ENCODE measurements around the gene DENND1A. TPM values are rescaled to one million over a fixed set of nuclear protein-coding genes. Genes with fewer than 3 reads are reported as not detected.

The DENND1A gene
- total RNA-seq, 4 donors from 2014 or later, result 15.8 to 33.5 (median 23.9) TPM

DNA sequence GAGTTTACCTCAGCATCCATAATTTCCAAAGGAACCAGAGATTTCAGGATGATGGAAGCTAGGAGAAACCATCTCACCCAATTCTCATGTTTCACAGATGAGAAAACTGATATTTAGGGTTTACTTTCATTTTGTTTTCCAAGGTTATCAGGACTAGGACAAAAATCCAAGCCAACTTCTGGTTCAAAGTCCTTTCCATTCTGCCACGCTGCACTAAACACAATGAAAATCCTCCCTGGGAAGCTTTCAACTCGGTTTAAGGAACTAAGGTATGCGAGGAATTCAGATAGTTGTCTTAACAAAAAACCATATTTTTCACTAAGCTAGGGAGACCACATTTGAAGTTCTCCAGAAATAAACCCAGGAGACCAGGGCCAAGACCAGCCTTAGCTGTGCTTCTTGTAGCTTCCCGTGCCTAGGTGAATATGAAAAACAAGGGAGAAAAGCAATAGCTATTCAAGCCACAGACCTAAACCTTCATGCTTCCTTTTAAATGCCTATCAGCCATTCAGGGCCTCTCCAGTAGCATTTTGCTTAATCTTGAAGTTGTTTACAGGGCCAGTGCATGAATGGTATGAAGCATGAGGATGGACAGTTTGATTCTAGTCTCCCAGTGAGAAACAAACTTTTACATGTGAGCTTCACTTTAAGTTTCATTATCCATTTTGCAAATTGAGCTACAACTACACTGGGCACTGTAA is 167.9 kb downstream of the DENND1A start:
- WGBS, result 82% methylated on average over 4 of the region's 4 CpGs
- no peak overlapping the region for H3K27ac ChIP-seq
- no peaks in the 10 kb centered on the region for H3K4me1 ChIP-seq
- TF ChIP-seq, protein P1, sequence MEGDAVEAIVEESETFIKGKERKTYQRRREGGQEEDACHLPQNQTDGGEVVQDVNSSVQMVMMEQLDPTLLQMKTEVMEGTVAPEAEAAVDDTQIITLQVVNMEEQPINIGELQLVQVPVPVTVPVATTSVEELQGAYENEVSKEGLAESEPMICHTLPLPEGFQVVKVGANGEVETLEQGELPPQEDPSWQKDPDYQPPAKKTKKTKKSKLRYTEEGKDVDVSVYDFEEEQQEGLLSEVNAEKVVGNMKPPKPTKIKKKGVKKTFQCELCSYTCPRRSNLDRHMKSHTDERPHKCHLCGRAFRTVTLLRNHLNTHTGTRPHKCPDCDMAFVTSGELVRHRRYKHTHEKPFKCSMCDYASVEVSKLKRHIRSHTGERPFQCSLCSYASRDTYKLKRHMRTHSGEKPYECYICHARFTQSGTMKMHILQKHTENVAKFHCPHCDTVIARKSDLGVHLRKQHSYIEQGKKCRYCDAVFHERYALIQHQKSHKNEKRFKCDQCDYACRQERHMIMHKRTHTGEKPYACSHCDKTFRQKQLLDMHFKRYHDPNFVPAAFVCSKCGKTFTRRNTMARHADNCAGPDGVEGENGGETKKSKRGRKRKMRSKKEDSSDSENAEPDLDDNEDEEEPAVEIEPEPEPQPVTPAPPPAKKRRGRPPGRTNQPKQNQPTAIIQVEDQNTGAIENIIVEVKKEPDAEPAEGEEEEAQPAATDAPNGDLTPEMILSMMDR (IDR thresholded peaks at IDR 0.05), result no peak
- TF ChIP-seq EP300 (IDR thresholded peaks at IDR 0.05), result no peak
- no peak for TF ChIP-seq POLR2AphosphoS5 (IDR thresholded peaks at IDR 0.05)
- no peak for TF ChIP-seq POLR2A (IDR thresholded peaks at IDR 0.05)
- H3K36me3 ChIP-seq, result no peaks in the 10 kb centered on the region
- H3K9me3 ChIP-seq, result no peaks in the 10 kb centered on the region
- no peak for DNase-seq (ENCODE audit: low spot score in 2 of 2)
- H3K4me3 ChIP-seq, result no peak overlapping the region
- no peaks in the 10 kb centered on the region for H3K27me3 ChIP-seq

DNA sequence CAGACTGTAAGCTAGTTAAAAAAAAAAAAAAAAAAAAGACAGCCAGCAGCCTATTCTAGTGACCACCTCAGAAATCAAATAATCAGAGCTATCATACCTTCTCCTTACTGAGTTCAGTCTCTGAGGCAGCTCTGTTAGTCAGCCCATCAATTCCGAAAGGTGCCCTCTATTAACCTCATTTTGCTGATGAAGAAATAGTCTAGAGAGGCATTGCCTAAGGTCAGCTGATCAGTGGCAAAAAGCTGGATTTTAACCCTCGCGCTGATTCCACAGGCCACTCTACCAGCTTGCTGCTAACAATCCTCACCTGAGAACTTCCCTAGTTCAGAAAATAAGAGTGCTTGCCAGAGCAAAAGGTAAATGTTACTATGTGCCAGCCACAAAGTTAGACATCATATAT is 172.0 kb downstream of the DENND1A start:
- H3K27ac ChIP-seq, result no peak overlapping the region
- WGBS, result 98% methylated on average over 3 of the region's 3 CpGs

DNA sequence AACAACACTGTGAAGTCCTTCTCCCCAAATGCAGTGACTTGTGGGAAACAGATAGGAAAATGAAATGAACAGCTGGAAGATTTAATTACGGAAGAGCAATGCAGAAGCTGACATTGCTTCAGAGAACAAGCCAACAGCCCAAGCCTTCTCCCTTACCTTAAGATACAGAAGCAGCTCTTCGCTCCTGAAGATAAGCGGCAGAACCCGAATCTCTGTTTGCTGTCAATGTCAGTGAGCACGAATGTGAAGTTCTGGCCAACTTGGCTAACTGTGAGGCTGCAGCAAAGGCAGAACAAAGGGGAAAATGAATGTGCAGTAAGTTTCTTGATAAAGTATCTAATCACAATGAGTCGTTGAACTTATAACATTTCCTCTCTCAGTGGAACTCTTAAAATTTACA is 172.4 kb downstream of the DENND1A start:
- Histone ChIP-seq H3K4me3 (no peak overlapping the region), H3K27me3 (no peaks in the 10 kb centered on the region), H3K4me1 (no peaks in the 10 kb centered on the region), H3K9me3 (no peaks in the 10 kb centered on the region), H3K36me3 (no peaks in the 10 kb centered on the region), H3K27ac (no peak overlapping the region)
- DNase-seq (ENCODE audit: low spot score in 2 of 2), result no peak
- 91% methylated on average over 6 of the region's 6 CpGs for WGBS
- TF ChIP-seq, protein P1 (IDR thresholded peaks at IDR 0.05), result no peak
- TF ChIP-seq POLR2A (IDR thresholded peaks at IDR 0.05), result no peak
- TF ChIP-seq POLR2AphosphoS5 (IDR thresholded peaks at IDR 0.05), result no peak
- no peak for TF ChIP-seq EP300 (IDR thresholded peaks at IDR 0.05)

More for the DNA sequence above, 172.0 kb downstream of the DENND1A start:
- no peaks in the 10 kb centered on the region for H3K4me1 ChIP-seq
- TF ChIP-seq EP300 (IDR thresholded peaks at IDR 0.05), result no peak
- no peak for TF ChIP-seq POLR2AphosphoS5 (IDR thresholded peaks at IDR 0.05)
- no peak for TF ChIP-seq POLR2A (IDR thresholded peaks at IDR 0.05)
- TF ChIP-seq, protein P1 (IDR thresholded peaks at IDR 0.05), result no peak
- no peaks in the 10 kb centered on the region for H3K27me3 ChIP-seq
- H3K9me3 ChIP-seq, result no peaks in the 10 kb centered on the region
- no peaks in the 10 kb centered on the region for H3K36me3 ChIP-seq
- H3K4me3 ChIP-seq, result no peak overlapping the region
- DNase-seq (ENCODE audit: low spot score in 2 of 2), result no peak

DNA sequence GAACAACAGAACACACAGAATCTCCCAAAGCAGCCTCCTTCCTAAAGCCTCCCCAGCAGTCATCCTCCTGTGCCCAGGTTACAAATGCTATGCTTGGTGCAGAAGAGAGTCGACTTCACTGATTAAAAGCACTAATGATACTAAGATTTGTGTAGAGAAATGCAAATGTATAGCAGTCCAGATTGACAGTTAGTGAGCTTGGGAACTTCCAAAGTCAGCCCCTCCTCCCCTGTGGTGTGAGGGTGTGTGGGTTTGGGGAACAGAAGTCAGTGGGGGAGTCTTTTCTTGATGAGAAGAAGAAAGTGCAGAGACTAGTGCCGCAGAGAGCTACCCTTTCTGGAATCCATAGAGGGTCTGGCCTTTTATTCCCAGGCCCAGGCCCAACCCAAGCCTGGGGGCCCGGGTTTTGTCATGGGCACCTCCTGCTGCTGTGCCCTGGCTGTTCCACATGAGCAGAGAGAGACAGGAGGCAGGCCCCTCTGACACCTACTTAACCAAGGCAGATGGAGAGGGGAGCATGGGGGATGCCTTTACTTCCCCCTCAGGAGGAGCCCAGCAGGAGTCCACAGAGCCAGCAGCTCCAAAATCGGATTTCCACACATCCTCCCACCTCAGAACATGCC is 173.3 kb downstream of the DENND1A start:
- TF ChIP-seq, protein P1 (IDR thresholded peaks at IDR 0.05), result no peak
- TF ChIP-seq POLR2AphosphoS5 (IDR thresholded peaks at IDR 0.05) (no peak), EP300 (IDR thresholded peaks at IDR 0.05) (no peak)
- H3K4me3 ChIP-seq, result no peak overlapping the region
- H3K9me3 ChIP-seq, result no peaks in the 10 kb centered on the region
- no peaks in the 10 kb centered on the region for H3K27me3 ChIP-seq
- no peaks in the 10 kb centered on the region for H3K4me1 ChIP-seq
- 84% methylated on average over 3 of the region's 4 CpGs for WGBS
- no peak for DNase-seq (ENCODE audit: low spot score in 2 of 2)
- H3K36me3 ChIP-seq, result no peaks in the 10 kb centered on the region
- no peak overlapping the region for H3K27ac ChIP-seq

DNA sequence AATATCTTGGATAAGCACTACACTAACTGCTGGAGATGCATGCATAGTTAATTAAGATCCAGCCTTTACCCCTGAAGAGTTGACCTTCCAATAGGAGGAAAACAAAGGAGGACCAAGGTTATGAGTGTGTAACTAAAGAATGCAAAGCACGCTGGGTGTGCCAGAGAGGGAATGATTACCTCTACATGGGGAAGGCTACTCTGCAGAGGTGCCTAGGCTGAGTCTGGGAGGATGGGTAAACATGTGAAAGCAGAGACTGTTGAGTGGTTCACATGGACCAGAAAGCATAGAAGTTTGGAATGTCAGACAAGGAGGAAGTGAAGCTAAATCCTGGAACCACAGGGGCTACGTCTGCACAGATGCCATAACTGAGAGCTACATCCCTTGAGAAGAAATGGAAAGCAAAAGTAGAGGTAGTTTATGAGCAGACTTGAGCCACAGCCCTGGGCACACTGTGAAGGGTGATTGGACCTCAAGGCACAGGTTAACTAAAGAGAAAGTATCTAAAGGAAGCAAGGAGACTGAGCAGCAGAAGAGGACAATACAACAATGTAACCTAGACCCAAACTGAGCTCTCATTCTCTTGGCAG is 176.2 kb downstream of the DENND1A start:
- no peak for DNase-seq (ENCODE audit: low spot score in 2 of 2)
- H3K4me3 ChIP-seq, result no peak overlapping the region
- H3K27me3 ChIP-seq, result no peaks in the 10 kb centered on the region
- TF ChIP-seq POLR2A (IDR thresholded peaks at IDR 0.05), result no peak
- TF ChIP-seq, protein P1 (IDR thresholded peaks at IDR 0.05), result no peak
- no peak for TF ChIP-seq POLR2AphosphoS5 (IDR thresholded peaks at IDR 0.05)
- TF ChIP-seq EP300 (IDR thresholded peaks at IDR 0.05), result no peak
- WGBS, result 94% methylated on average over 2 of the region's 2 CpGs
- no peak overlapping the region for H3K27ac ChIP-seq
- H3K4me1 ChIP-seq, result no peaks in the 10 kb centered on the region
- no peaks in the 10 kb centered on the region for H3K9me3 ChIP-seq
- no peaks in the 10 kb centered on the region for H3K36me3 ChIP-seq
